ENCODE measurements around the gene OR2A12. TPM values are rescaled to one million over a fixed set of nuclear protein-coding genes. Genes with fewer than 3 reads are reported as not detected.

OR2A12 gene
- total and polyA plus RNA-seq, 11 donors: not detected

DNA sequence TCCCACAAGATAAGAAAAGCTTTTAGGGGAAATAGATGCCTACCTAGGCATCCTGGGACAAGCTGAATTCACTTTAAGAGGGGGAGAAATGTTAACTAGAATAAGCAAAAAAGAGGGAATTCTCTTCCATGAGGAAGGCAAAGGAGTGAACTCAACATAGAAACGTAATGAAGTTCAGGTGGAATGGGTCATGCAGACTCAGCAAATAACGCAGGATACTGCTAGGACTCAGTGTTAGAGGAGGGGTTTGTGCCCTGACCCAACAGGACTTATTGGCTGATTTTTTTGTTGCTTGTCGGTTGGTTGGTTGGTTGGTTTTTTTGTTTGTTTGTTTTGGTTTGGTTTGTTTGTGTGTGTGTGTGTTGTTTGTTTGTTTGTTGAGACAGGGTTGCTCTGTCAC is 46.2 kb downstream of the OR2A12 start:
- no peak for DNase-seq
- H3K4me1 ChIP-seq: no peaks in the 10 kb centered on the region
- intact Hi-C loops (cut with DNase I): loop anchor here in 1 of 10 donors (10.0 kb wide), 1 partner anchor 157 kb away; no protein-coding TSS in a partner anchor
- H3K4me3 ChIP-seq: no peak overlapping the region
- no peaks in the 10 kb centered on the region for H3K9me3 ChIP-seq
- no peaks in the 10 kb centered on the region for H3K27me3 ChIP-seq
- 68 to 81% (median 74%) methylated on average over 3 of the region's 3 CpGs for WGBS, 4 donors
- no peak overlapping the region for H3K27ac ChIP-seq
- no peaks in the 10 kb centered on the region for H3K36me3 ChIP-seq
- no peak for ATAC-seq
- TF ChIP-seq CTCF (IDR thresholded peaks at IDR 0.05) (no peak), POLR2A (IDR thresholded peaks at IDR 0.05) (no peak)

- TF ChIP-seq POLR2A (IDR thresholded peaks at IDR 0.05) (no peak), CTCF (IDR thresholded peaks at IDR 0.05) (no peak)
- no peak for ATAC-seq
- no peaks in the 10 kb centered on the region for H3K36me3 ChIP-seq
- no peak overlapping the region for H3K27ac ChIP-seq
- H3K4me1 ChIP-seq: no peaks in the 10 kb centered on the region
- H3K4me3 ChIP-seq: no peak overlapping the region
- no peaks in the 10 kb centered on the region for H3K9me3 ChIP-seq
- H3K27me3 ChIP-seq: no peaks in the 10 kb centered on the region
- intact Hi-C loops (cut with DNase I): loop anchor here in 1 of 10 donors (10.0 kb wide), 1 partner anchor 159 kb away; no protein-coding TSS in a partner anchor
- DNase-seq: no peak
- 72 to 92% (median 78%) methylated on average over 6 of the region's 6 CpGs for WGBS, 4 donors
Measured at GRCh38 chr7:144133307-144133706, 47.2 kb downstream of the OR2A12 start.

GRCh38 chr7:144134116-144134515 is 48.0 kb downstream of the OR2A12 start:
- H3K36me3 ChIP-seq: no peaks in the 10 kb centered on the region
- no peak overlapping the region for H3K27ac ChIP-seq
- ATAC-seq (no peak), DNase-seq (no peak)
- H3K4me1 ChIP-seq: no peaks in the 10 kb centered on the region
- H3K27me3 ChIP-seq: no peaks in the 10 kb centered on the region
- H3K9me3 ChIP-seq: no peaks in the 10 kb centered on the region
- no peak for TF ChIP-seq CTCF (IDR thresholded peaks at IDR 0.05)
- TF ChIP-seq POLR2A (IDR thresholded peaks at IDR 0.05): no peak
- intact Hi-C loops (cut with DNase I): loop anchor here in 1 of 10 donors (10.0 kb wide), 1 partner anchor 159 kb away; no protein-coding TSS in a partner anchor
- H3K4me3 ChIP-seq: no peak overlapping the region
- 47 to 81% (median 68%) methylated on average over 1 of the region's 1 CpG for WGBS, 4 donors

- intact Hi-C loops (cut with DNase I): loop anchor here in 1 of 10 donors (10.0 kb wide), 1 partner anchor 163 kb away; no protein-coding TSS in a partner anchor
- Histone ChIP-seq H3K4me1 (no peaks in the 10 kb centered on the region), H3K27me3 (no peaks in the 10 kb centered on the region), H3K9me3 (no peaks in the 10 kb centered on the region), H3K36me3 (no peaks in the 10 kb centered on the region), H3K4me3 (no peak overlapping the region), H3K27ac (no peak overlapping the region)
- ATAC-seq (no peak), DNase-seq (no peak)
- 63 to 79% (median 69%) methylated on average over 1 of the region's 1 CpG for WGBS, 4 donors
- TF ChIP-seq CTCF (IDR thresholded peaks at IDR 0.05) (no peak), POLR2A (IDR thresholded peaks at IDR 0.05) (no peak)
Measured at GRCh38 chr7:144137501-144137900, 51.4 kb downstream of the OR2A12 start.
